HG03342 (cell line): ENCODE data around the gene NHLRC4.

Source experiments
- ATAC-seq: cut with Tn5 transposase; IDR thresholded peaks from one replicate; pipeline ENCODE4 v1.9.1; 2021; ENCODE audit warnings: mild to moderate bottlenecking, moderate library complexity; ENCODE audit not compliant: unreplicated experiment

NHLRC4 gene

DNA sequence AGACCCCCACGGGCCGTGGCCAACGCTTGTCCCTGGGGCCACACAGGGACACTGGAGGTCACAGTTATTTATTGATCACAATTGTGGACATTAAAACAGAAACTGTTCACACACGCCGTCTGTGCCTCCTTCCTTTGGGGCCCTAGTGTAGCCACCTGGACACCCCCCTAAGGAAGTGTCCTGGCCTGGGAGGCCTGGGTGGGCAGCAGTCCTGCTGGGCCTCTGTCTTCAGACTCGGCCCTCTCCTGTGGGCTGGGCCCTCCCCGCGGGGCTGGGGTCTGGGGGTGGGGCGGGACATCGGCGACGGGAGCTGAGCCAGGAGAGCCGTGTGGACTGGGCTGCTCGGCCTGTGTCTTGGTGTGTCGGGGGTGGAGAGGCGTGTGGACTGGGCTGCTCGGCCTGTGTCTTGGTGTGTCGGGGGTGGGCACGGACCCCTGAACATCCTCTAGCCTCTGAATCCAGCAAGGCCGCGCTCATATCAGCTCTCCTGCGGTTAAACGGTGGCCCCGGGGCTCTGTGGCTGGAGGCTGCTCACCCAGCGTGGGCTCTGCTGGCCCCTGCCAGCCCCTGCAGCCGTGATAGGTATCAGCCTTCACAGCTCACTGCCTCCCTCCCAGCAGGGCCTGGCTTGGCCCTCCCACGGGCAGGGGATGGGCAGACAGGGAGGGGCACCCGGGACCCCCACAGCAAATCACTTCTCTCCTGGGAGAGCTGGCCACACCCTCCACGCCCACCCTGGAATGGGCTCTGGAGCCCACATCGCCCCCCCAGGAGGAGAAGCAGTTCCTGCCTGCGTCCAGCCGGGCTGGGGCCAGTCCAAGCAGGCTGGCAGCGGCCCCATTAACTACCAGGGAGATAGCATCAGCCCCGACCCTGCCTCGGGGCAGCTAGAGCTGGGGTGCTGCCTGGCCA, 1.1 kb upstream of the NHLRC4 start:
- no peak for ATAC-seq

DNA sequence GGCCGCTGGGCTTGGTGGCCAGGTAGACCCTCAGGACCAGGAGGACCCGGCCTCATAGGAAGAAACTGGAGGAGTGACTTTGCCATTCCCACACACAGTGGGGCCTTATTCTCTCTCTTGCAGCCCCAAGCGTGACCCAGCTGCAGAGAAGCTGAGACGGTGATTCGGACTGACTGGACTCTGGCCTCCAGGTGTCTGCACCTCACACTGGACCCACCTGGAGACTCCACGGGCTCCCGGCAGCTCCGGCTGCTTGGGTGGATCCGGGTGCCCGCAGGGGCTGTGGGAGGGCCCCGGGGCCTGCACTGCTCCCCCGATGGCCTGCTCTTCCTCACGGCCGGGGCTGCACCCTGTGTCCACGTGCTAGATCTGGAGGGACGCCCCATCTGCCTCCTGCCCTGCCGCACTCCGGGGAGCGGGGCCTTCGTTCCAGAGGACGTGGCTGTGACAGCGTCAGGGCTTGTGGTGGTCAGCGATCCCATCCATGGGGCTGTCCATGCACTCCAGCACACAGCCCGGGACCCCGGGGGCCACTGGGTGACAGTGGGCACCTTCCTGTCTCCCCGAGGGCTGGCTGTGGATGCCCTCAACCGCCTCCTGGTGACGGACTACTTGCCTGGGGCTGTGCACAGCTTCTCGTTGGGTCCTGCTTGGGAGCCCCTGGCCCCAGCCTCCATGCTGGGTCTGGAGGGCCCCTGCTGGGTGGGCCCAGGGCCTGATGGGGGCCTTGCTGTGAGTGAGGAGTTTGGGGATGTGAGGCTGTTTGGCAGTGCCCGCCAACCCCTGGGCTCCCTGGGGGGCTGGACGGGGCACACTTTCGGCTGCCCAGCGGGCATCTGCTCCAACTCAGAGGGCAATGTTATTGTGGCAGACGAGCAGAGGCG, 810 bp downstream of the NHLRC4 start:
- ATAC-seq = no peak

DNA sequence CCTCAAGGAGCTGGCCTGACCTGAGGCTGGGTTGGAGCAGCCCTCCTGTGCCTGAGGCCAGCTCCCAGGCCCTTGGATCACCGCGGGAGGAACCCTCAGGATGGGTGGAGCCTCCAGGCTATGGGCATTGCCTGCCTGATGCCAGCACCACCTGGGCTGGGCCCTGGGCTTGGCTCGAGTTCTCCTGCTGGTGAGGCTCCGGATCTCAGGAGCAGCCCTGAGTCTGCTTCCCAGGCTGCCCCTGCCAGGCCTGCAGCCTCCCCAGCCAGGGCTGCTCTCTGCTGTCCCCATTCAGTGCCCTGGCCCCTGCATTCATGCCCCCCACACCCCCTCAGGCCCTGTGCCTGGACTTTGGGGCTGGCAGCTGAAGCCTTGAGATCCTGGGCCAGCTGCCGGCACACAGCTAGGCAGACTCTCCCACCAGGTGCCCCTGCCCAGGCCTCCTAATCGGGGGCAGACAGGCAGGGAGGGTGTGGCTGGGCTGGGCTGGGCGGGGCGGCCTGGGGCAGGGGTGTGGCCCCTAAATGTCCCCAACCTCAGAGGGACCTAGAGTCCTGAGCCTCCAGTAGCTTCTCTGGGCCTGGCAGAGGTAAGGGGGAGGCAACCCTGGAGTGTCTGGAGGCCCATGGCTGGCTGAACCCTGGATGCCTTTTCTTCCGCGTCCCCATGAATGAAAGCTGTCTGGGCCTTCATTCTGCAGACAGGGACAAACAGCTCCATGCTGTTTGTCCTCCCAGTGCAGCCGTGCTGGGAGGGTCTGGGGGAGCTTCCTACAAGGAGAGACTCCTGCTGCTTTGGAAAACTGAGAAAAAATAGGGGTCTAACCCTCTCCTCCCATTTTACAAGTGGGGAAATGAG, 1.8 kb downstream of the NHLRC4 start:
- ATAC-seq = no peak

DNA sequence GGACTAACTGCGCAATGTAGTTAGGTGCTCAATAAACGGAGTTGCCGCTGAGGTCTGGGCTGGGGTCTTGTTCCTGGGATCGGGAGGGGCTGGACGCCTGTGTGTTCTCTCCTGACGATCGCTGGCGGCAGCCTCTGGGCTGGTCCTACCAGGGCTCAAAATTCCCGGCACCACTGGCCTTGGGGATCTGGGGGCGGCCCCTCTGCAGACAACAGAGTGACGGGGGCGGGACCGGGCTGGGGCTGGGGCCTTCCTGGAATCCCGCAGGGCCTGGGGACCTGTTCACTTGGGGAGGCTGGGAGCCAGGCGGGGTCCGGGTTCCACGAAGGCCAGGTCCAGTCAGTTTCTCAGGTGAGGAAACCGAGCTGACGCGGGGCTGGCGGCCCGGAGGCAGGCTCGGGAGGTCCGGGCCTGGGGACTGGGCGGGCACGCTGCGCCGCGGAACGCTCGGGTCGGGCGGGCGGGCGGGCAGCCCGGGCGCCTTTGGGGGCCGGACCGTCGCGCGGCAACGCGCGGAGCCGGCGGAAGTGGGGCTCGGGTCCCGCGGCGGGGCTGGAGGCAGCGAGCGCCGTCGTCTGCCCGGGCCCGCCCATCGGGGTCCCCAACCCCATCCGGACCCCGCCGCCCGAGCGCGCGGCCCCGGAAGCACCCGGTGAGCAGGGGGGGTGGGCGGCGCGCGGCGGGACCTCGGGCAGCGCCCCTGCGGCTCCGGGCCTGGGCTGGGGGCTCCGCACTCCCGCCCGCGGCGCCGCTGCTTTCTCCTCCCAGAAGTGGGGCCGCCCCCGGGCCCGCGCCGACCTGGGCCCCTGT, 2.8 kb downstream of the NHLRC4 start, which contains the start of gene PIGQ:
PIGQ (plus strand) TSS at position 524 of the 810 bp plus-strand sequence. CDS start 4,107 bp downstream, outside the sequence.
- peak; percentile 55 for ATAC-seq

DNA sequence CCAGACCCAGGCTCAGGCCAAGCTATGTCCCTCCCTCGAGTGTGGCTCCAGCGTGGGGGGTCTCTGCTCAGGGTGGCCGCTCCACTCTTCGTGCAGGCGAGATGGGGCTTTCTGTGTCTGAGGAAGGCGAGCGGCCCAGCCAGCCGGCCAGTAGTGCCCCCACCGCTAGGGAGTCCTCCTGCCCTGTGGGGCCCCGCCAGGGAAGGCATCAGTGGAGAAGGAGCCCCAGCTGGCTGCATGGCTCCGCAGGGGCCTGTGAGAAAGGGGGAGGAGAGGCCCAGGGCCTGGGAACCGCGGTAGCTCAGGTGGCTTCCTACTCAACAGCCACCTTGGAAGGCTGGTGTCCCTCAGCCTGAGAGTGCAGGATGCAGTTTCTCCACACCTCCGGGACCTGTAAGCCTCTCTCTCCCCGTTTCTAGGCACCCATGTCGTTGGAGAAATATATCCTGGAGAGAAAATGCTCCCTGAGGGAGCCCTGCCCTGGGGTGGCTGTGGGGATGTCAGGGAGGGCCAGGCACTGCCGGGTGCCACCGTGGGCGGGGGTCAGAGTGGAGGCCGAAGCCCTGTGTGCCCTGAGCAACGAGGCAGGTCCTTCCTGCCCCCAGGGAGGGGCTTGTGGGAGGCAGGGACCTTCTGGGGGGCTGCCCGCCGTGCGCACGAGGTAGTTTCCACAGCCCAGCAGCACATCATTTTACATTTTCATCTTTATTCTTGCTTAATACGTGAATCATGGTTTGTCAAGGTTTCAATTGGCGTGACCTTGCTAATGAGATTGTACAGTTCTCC, 6.3 kb downstream of the NHLRC4 start:
- ATAC-seq = no peak

DNA sequence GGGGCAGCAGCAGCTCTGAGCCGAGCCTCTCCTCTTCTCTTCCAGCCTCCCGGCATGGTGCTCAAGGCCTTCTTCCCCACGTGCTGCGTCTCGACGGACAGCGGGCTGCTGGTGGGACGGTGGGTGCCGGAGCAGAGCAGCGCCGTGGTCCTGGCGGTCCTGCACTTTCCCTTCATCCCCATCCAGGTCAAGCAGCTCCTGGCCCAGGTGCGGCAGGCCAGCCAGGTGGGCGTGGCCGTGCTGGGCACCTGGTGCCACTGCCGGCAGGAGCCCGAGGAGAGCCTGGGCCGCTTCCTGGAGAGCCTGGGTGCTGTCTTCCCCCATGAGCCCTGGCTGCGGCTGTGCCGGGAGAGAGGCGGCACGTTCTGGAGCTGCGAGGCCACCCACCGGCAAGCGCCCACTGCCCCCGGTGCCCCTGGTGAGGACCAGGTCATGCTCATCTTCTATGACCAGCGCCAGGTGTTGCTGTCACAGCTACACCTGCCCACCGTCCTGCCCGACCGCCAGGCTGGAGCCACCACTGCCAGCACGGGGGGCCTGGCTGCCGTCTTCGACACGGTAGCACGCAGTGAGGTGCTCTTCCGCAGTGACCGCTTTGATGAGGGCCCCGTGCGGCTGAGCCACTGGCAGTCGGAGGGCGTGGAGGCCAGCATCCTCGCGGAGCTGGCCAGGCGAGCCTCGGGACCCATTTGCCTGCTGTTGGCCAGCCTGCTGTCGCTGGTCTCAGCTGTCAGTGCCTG, 7.4 kb downstream of the NHLRC4 start:
- ATAC-seq = no peak

DNA sequence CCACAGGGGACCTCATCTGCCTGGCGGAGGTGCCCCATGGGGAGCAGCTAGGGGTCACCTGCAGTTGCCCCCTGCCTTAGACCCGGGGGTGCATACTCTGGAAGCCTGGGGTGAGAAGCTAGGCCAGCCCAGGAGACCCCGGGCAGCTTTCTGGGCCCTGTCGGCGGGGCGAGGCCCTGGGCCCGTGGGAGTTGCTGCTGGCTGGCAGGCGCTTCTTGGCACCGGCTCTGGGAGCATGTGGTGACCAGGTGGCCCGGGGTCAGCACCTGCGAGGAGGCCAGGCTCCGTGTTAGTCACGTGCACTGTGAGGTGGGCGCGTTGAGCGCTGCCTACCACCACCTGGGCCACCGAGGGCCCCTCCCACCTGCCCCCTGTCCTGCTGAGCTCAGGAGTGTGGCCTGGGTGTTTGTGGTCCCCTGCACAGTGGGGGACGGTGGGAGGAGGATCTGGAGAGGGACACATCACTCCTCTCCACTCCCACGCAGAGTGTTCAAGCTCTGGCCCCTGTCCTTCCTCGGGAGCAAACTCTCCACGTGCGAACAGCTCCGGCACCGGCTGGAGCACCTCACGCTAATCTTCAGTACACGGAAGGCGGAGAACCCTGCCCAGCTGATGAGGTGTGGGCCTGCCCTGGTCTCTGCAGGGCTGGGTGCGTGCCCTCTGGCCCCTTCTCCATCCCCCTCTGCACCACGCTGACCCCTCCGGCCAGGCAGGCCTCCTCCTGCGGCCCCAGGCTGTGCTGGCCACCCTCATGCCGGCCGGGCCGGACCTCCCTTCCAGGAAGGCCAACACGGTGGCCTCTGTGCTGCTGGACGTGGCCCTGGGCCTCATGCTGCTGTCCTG, 8.8 kb downstream of the NHLRC4 start:
- no peak for ATAC-seq

DNA sequence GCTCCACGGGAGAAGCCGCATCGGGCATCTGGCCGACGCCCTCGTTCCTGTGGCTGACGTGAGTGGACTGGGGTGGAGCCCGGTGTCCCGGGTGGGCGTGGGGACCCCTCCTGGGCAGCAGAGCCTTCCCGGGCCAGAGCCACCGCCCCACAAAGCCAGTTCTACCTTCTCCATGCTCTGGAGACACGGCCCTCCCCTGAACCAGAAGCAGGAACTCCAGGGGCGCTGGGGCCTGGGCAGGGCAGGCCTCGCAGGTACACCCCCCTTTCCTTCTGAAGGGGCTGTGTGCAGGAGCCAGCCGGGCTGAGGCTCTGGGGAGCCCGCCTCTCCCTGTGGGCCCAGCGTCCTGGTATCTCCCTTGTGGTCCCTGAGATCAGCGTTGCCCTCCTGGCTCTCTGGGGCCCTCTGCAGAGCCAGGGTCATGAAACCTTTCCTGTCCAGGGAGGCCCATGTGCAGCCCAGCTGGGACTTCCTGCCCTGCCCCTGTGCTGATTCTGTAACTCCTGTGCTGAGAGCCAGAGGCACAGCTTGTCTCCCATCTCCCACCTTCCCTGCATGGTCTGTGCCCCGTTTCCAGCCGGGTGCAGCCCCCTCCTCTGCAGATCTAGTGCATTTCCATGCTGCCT, 9.5 kb downstream of the NHLRC4 start:
- no peak for ATAC-seq

DNA sequence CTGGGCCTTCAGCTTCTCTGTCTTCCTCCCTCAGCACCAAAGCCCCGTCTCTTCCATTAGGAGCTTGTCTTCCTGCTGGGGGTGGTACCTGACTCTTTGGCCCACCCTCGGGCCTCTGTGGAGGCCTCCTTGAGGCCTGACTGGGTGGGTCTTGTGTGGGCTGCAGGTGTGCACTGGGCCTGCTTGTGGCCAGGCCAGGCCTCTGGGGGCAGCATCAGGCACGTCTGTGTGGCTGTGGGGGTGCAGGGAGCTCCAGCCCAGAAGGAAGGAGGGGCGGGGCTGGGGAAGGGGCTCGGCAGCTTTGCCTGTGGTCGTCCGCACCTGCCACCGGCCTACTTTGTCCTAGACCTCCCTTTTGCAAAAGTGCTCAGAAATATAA, 10.0 kb downstream of the NHLRC4 start:
- ATAC-seq = no peak

DNA sequence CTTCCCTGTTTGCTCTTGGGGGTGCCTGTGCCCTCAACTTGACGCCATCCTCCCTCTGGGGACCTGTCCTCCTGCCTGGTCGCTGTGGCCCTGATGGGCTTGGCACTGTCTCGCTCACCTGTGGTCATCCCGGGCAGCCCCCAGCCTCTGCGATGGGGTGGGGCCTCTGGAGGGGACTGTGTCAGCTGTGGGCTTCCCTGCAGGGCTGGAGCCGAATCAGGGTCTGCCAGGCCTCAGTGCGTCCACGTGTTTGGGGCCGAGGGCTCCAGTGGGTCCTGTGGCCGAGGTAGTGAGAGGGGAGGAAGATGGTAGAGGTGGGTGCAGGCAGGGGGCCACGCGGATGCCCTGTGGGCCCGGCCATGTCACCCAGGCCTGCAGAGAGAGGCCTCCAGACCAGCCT, 11.0 kb downstream of the NHLRC4 start:
- ATAC-seq = no peak

DNA sequence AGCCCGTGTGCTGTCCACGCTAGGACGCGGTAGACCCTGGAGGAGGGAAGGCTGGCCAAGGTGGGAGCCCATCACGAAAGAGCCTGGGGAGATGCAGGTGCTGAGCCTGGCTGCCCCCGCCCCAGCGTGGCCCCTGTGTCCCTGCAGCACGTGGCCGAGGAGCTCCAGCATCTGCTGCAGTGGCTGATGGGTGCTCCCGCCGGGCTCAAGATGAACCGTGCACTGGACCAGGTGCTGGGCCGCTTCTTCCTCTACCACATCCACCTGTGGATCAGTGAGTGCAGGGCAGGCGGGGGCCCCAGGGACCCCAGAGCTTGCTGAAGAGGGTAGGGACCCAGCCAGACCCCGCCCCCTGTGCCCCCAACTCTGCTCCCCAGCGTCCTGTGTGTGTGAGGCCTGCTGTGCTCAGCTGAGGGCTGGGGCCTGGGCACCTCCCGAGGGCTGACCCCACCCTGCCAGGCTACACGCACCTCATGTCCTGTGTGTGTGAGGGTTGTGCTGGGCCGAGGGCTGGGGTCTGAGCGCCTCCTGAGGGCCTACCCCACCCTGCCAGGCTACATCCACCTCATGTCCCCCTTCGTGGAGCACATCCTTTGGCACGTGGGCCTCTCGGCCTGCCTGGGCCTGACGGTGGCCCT, 11.5 kb downstream of the NHLRC4 start:
- no peak for ATAC-seq

DNA sequence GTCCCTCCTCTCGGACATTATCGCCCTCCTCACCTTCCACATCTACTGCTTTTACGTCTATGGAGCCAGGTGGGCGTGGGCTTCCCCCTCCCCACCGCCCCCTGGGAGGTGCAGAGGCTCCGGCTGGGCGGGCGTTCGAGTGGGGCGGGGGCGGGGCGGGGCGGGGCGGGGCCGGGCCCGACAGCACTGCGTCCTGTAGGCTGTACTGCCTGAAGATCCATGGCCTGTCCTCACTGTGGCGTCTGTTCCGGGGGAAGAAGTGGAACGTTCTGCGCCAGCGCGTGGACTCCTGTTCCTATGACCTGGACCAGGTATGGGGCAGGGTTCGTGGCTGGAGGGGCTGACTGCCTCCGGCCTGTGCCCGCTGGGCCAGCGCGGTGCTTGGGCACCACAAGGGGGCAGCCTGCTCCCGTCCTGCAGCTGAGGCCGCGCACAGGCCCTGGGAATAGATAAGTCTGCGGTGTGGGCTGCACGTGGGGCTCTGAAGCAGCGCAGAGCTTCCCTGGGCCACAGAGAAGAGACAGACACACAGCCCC, 12.1 kb downstream of the NHLRC4 start:
- no peak for ATAC-seq

DNA sequence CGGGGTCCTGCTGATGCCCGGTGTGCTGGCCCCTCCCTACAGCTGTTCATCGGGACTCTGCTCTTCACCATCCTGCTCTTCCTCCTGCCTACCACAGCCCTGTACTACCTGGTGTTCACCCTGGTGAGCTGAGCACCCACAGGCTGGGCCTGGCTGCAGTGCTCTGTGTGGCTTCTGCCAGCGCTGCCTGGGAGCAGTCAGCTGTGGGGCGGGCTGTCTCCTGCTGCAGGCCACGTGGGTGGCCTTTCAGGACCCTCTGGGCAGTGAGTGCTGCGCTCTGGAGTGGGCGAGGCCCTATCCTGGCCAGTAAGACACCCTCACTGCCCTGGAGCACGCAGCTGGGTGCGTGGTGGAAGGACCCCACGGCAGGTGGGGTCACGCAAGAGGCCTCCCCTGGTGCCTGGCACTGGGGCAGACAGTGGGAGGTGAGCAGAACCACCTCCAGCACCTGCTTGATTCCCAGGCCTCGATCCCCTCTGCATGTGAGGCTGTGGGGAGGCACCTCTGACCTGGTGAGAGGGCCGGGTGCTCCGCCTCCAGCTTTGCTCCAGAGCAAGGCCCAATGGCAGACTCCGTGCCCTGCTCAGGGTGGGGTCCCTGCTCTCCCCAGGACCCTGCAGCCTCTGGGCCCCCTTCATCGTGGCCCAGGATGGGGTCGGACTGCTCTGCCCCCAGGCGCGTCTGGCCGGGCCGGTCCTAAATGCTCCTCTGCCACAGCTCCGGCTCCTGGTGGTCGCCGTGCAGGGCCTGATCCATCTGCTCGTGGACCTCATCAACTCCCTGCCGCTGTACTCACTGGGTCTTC, 13.5 kb downstream of the NHLRC4 start:
- ATAC-seq = no peak

DNA sequence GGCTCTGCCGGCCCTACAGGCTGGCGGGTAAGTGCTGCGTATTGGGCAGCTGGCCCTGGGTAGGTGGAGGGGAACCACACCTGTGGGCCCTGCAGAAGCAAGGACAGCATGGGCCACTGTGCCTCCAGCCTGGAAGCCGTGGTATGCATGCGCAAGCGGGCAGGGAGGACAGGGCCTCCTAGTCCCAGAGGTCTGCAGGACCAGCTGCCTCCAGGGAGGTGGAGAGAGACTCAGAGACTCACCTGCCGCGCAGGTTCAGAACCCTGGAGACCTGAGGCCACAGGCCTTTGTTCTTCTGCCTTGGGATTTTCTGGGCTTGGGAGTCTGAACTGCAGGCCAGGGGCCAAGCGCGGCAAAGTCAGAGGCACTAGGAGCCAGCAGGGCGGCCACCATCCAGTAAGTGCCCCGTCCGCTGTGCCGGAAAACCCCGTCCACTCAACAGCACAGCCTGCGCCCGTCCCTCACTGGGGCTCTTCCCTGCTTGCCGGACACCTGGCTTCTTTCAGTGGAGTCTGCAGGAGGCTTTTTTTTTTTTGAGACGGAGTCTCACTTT, 14.2 kb downstream of the NHLRC4 start:
- no peak for ATAC-seq

DNA sequence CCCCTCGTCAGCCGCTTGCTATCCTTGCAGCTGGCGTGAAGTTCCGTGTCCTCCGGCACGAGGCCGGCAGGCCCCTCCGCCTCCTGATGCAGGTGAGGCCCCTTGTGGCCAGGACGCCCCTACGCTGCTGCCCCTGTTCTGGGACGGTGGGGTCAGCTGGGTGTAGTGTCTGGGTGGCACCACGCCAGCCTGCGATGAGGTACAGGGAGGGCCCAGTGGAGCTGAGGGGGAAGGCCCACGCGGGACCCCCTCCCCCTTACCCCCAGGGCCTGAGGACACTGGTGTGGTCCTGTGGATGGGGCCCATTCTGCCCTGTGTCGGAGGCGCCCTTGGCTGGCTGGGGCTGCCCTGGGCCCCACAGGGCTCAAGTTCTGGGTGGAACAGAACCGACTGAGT, 15.4 kb downstream of the NHLRC4 start:
- no peak for ATAC-seq
